Hematopoietic multipotent progenitor cell treated with erythropoietin and hydrocortisone succinate and interleukin-3 and kit ligand, for 6 days (in vitro differentiated cells): ENCODE measurements around the gene FMN2.

Experiments
- DNase-seq: peaks from one replicate; pipeline ENCODE4 v3.0.0-alpha.2; 2015

Gene FMN2

GRCh38 chr1:240201931-240202330, 110.2 kb downstream of the FMN2 start:
- no peak for DNase-seq

- DNase-seq: no peak
These were observed 115.5 kb downstream of the FMN2 start for GRCh38 chr1:240207073-240207709.

GRCh38 chr1:240210026-240210425, 118.3 kb downstream of the FMN2 start:
- no peak for DNase-seq

GRCh38 chr1:240212556-240212955, 120.9 kb downstream of the FMN2 start:
- no peak for DNase-seq

GRCh38 chr1:240217403-240217802, 125.7 kb downstream of the FMN2 start:
- no peak for DNase-seq

GRCh38 chr1:240219104-240219503, 127.4 kb downstream of the FMN2 start:
- DNase-seq: no peak

GRCh38 chr1:240226102-240226501, 134.4 kb downstream of the FMN2 start:
- DNase-seq: no peak

- no peak for DNase-seq
These were observed 139.1 kb downstream of the FMN2 start for GRCh38 chr1:240230816-240231215.

GRCh38 chr1:240232530-240232929, 140.8 kb downstream of the FMN2 start:
- DNase-seq: no peak

- no peak for DNase-seq
These were observed 143.0 kb downstream of the FMN2 start for GRCh38 chr1:240234485-240235210.

GRCh38 chr1:240235521-240236288, 144.0 kb downstream of the FMN2 start:
- DNase-seq: no peak

- DNase-seq: no peak
These were observed 145.6 kb downstream of the FMN2 start for GRCh38 chr1:240237305-240237721.

GRCh38 chr1:240239309-240239708, 147.6 kb downstream of the FMN2 start:
- no peak for DNase-seq

GRCh38 chr1:240241278-240241677, 149.6 kb downstream of the FMN2 start:
- no peak for DNase-seq

- DNase-seq: no peak
These were observed 151.0 kb downstream of the FMN2 start for GRCh38 chr1:240242601-240243144.

- DNase-seq: no peak
These were observed 153.4 kb downstream of the FMN2 start for GRCh38 chr1:240244968-240245628.

GRCh38 chr1:240245629-240246020, 153.9 kb downstream of the FMN2 start:
- DNase-seq: no peak

- no peak for DNase-seq
These were observed 156.2 kb downstream of the FMN2 start for GRCh38 chr1:240247899-240248298.

- DNase-seq: no peak
These were observed 162.3 kb downstream of the FMN2 start for GRCh38 chr1:240254006-240254405.

- no peak for DNase-seq
These were observed 163.2 kb downstream of the FMN2 start for GRCh38 chr1:240254778-240255291.

GRCh38 chr1:240255922-240256321, 164.2 kb downstream of the FMN2 start:
- DNase-seq: no peak

- DNase-seq: no peak
These were observed 165.3 kb downstream of the FMN2 start for GRCh38 chr1:240256836-240257503.
